PC-3 (cell line): ENCODE data around the gene FRAT2.

Experiments
- CTCF ChIP-seq: fragments of 300-600 bp; sonication (generic); conservative IDR thresholded peaks from 2 replicates; pipeline ENCODE4 v1.5.1; 2017; ENCODE audit warnings: antibody characterized with exemption, low read depth, mild to moderate bottlenecking, low read length
- EZH2phosphoT487 ChIP-seq: fragments of 300-600 bp; sonication (generic); IDR thresholded peaks from 2 replicates; pipeline ENCODE4 v1.6.1; 2018; ENCODE audit warnings: mild to moderate bottlenecking, antibody characterized with exemption, low read length, borderline replicate concordance

DNA sequence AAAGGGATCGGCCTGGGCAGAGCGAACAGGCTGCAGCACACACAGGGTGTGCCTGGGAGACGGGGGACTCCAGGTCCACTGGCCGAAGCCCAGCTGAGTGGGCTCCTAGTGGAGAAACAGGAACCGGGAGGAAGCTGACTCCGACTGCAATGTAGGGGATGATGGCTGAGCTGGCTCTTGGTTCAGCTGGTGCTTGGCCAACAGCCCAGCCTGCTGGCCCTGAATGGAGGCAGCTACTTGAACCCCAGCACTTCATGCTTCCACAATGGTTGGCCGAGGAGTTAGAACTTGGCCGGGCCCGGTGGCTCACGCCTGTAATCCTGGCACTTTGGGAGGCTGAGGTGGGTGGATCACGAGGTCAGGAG is 27.0 kb upstream of the FRAT2 start:
- TF ChIP-seq CTCF (no peak), EZH2phosphoT487 (no peak)
